22Rv1 (cell line): ENCODE data around the gene GPAT3.
"Not testable (repeated sequence)": the region's sequence is repeated elsewhere in the genome, so short reads cannot be mapped to it uniquely, and the experiment has no call there.

Experiments used
- H3K27ac ChIP-seq: fragments of 450-650 bp; 2 replicates; pipeline ENCODE4 v1.5.1; 2017
- ZFX ChIP-seq: fragments of 450-650 bp; IDR thresholded peaks from 2 replicates; pipeline ENCODE4 v1.6.1; 2017; ENCODE audit warnings: antibody characterized with exemption, borderline replicate concordance
- TF ChIP-seq, protein P1 (sequence below): fragments of 450-650 bp; IDR thresholded peaks from 2 replicates; pipeline ENCODE4 v1.5.1; 2017; ENCODE audit warnings: mild to moderate bottlenecking

The GPAT3 gene

DNA sequence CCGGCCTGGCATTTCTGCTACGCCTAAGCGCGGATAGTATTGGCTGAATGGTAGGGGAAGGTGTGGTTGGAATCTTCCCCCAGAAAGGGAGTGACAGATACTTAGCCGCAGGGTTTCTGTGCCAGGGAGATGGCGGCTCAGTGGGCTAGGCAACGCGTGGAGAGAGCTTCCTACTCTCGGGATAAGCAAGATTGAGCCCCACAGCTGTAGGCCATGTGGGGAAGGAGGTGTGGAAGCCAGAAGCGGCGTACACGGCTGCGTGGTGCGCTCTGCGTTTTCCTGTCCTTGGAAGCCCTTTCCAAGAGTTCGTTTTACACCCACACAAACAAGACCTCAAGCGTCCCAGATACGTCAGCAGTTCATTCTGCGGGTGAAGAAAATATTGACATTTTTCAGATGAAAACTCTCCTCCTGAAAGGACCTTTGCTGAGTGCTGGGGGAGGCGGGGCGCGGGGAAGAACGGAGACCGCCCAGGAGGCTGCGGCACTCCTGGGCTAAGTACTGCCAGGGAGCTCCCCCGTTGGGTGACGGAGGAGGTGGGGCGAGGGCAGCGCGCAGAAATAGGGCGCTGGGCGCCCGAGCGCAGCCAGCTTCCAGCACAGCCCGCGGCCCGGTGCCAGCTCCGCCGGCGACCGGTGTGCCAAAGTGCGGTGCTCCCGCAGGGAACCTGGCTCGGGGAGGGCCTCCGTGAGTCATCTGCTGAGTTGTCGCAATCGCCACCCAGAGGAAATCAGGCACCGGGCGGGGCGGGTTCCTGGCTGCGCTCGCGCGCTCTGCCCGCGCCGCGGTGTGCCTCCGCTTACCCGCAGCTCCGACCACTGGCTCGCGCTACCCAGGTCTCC lies at the start of gene GPAT3:
GPAT3 (plus strand) TSS at position 589 of the 842 bp plus-strand sequence. CDS start 515 bp downstream, outside the sequence.
- H3K27ac ChIP-seq, result peak within 1 kb of the TSS; percentile 73

DNA sequence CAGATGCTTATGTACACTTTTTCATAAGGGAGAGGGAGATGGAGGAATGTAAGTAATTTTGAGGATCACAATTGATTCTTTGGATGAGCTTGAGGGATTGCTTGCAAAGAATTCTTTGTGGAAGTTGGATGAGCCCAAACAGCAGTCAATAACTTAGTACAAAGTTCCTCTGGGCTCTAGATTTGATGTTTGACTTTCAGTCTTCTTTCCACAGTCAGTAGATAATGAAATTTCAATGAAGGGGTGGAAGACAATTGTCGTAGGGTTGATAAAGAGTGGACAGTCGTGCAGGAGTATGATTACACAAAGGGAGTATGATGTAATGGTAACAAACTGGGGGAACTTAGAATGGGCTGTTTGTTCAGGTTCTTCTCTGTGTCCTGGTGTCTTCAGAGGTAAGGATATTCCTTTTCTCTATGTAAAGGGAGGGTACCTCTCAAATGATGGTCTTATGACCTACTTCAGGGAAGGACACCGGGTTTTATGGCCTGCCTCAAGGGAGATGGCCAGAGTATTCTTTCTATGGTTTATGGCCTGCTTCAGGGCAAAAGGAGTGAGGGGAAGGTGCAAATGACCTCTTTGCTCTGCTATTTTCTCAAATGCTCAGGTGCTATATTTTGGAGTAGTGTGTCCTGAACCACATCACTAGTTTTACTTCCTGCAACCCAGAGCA lies 49.3 kb upstream of the GPAT3 start:
- TF ChIP-seq, protein P1, sequence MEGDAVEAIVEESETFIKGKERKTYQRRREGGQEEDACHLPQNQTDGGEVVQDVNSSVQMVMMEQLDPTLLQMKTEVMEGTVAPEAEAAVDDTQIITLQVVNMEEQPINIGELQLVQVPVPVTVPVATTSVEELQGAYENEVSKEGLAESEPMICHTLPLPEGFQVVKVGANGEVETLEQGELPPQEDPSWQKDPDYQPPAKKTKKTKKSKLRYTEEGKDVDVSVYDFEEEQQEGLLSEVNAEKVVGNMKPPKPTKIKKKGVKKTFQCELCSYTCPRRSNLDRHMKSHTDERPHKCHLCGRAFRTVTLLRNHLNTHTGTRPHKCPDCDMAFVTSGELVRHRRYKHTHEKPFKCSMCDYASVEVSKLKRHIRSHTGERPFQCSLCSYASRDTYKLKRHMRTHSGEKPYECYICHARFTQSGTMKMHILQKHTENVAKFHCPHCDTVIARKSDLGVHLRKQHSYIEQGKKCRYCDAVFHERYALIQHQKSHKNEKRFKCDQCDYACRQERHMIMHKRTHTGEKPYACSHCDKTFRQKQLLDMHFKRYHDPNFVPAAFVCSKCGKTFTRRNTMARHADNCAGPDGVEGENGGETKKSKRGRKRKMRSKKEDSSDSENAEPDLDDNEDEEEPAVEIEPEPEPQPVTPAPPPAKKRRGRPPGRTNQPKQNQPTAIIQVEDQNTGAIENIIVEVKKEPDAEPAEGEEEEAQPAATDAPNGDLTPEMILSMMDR, result no peak
- TF ChIP-seq ZFX, result no peak
- no peak overlapping the region for H3K27ac ChIP-seq

More for the DNA sequence above, at the start of gene GPAT3:
- TF ChIP-seq, protein P1, result no peak
- no peak for TF ChIP-seq ZFX

DNA sequence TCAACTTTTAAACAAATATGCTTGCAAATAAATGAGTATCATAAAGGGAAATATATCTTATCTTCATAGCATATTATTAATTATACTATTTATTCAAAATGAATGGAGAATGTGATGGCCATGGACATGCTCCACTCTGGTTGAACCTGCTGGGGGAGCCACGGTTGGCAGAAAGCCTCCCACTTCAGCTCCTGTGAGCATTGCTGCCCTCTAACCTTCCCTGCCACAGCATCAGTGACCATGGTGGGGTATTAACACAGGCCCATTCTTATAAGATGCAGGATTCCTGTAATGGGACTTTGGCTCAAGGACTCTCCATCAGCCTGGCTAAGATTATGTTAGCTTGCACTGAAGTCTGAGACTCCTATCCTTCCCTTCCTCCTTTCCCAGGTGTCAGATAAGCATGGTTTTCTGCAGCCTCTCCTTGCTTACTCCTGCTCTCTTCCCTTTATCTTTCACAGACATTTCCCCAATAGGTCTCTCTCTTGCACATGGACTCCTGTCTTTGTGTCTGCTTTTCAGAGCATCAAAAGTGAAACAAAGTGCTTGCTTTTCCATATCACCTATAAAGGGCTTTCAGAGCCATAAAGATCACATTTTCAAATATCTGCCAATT lies 46.1 kb upstream of the GPAT3 start:
- H3K27ac ChIP-seq, result no peak overlapping the region
- TF ChIP-seq ZFX, result no peak

DNA sequence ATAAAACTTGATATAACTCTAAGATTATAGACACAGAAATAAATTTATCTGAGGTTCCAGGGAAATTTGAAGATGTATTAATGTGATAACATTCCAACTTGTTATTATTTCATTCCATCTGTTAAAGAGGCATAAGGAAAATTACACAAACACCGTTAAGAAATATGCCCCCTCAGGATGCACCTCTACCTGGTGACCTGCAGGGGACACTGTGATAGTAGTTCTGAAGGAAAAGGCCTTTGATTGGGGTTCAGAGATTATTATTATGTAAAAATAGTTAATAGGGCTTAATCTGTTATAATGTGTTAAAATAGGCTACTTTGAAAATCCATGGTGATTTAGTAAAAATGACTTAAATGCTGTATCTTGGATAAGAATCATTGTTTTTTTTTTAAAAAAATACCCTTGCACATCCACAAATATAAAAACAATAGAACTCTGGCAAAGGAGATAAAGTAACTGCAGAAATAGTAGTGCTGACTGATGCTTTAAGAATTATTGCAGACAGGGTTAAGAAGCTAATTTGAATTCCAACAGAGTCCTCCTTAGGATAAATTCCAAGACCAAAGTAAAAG lies 44.9 kb upstream of the GPAT3 start:
- no peak overlapping the region for H3K27ac ChIP-seq
- TF ChIP-seq ZFX, result no peak
- TF ChIP-seq, protein P1, result peak; percentile 88

DNA sequence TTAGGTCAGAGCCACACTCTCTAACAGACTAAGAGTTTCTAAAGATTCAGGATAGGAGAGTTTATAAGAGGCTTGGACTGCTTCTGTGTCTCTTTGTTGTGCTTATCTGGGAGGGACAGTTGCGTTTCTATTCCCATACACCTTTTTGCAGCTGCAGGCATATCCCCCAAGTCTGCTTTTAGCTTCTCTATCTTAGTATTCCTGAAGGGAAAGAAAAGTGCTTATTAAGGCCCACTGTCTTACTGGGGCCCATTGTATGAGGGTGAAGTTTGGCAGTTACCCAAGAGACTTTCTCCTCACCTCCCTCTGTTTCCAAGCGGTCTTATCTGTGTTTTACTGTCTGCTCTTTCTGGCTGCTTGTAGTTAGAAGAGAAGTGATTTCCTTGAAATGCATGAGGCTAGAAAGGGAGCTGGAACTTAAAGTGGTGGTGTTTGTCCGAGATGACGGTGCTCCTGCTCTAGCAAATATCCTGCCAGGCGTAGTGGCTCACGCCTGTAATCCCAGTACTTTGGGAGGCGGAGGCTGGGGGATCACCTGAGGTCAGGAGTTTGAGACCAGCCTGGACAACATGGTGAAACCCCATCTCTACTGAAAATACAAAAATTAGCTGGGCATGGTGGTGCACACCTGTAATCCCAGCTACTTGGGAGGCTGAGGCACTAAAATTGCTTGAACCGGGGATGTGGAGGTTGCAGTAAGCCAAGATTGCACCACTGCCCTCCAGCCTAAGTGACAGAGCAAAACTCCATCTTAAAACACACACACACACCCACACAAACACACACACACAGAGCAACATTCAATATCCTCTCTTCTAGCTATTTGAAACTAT lies 39.6 kb upstream of the GPAT3 start:
- H3K27ac ChIP-seq, result not testable (repeated sequence)

DNA sequence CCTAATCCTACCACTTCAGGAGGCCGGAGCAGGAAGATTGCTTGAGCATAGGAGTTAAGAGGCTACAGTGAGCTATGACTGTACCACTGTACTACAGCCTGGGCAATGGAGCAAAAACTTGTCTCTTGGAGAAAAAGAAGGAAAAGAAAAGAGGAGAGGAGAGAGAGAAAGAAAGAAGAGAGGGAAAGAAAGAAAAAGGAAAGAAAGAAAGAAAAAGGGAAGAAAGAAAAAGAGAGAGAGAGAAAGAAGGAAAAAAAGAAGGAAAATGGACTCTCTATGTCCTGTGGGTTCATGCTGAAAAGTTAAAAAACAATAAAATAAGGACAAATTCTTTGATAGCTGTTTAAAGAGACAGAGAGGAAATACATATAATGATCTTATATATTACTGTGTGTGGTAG lies 37.7 kb upstream of the GPAT3 start:
- no peak overlapping the region for H3K27ac ChIP-seq
- TF ChIP-seq, protein P1, result no peak
- TF ChIP-seq ZFX, result no peak

DNA sequence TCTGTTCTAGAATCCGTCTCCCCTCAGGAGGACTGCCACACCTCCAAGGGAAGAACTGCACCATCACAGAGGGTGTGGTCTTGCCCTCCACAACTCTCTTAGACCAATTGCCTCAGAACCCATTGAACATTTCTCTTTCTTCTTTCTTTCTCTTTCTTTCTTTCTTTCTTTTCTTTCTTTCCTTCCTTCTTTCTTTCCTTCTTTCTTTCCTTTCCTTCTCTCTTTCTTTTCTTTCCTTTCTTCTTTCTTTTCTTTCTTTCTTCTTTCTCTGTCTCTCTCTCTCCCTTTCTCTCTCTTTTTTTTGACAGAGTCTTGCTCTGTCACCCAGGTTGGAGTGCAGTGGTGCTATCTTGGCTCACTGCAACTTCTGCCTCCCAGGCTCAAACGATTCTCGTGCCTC lies 34.2 kb upstream of the GPAT3 start:
- H3K27ac ChIP-seq, result not testable (repeated sequence)

DNA sequence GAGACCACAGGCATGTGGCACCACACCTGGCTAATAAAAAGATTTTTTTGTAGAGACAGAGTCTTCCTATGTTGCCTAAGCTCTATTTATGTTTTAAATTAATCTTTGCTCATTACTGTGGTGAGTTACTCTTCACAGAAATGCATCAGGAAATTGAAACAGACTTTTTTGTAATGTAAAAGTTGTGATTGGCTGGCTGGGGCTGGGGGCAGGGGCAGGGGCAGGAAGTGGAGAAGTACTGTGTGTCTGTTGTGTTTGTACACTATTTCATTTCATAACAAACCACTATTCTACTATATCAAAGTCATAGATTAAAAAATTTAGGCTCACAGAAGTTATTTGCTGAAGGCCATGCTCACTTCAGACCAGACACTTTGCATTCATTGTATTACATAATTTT lies 31.9 kb upstream of the GPAT3 start:
- H3K27ac ChIP-seq, result no peak overlapping the region
- no peak for TF ChIP-seq ZFX
- TF ChIP-seq, protein P1, result no peak
